Keratinocyte (primary cell): Measurements from ENCODE around the gene MYO19.

Source experiments
- EZH2 ChIP-seq: IDR thresholded peaks from one replicate; pipeline ENCODE4 v1.6.1; 2012; ENCODE audit warnings: inconsistent platforms, mild to moderate bottlenecking, low read length, moderate library complexity
- TF ChIP-seq, protein P1 (sequence below), 3 experiments: IDR thresholded peaks in 1 of 3; conservative IDR thresholded peaks in 1 of 3; optimal IDR thresholded peaks in 1 of 3; 2 replicates in 2 of 3; 3 replicates in 1 of 3; pipeline versions ENCODE3 to v1.5.1; 2011; ENCODE audit warnings: low read length in 3 of 3, mild to moderate bottlenecking in 3 of 3, moderate library complexity in 2 of 3, control low read depth in 1 of 3, inconsistent platforms in 1 of 3; ENCODE audit not compliant: insufficient read depth in 2 of 3; ENCODE audit errors: extremely low read depth in 1 of 3

DNA sequence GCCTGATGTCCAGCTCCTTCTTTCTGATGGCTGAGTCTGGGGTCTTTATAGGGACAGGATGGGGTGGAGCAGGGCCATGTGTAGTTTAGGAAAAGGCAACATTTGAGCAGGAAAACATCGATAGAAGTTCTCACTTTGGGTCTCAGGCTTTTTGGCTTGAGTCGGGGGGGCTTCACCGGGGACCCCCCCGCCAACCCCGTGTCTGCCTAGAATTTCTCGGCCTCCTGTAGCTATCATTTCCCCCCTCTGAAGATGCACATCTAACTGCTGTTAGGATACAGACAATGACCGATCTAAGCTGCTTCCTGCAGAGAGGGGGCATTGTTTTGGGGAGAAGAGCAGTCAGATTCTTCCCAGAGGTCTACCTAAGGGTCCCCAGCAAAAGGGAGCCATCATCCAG, 64.9 kb downstream of the MYO19 start:
- TF ChIP-seq, protein P1, sequence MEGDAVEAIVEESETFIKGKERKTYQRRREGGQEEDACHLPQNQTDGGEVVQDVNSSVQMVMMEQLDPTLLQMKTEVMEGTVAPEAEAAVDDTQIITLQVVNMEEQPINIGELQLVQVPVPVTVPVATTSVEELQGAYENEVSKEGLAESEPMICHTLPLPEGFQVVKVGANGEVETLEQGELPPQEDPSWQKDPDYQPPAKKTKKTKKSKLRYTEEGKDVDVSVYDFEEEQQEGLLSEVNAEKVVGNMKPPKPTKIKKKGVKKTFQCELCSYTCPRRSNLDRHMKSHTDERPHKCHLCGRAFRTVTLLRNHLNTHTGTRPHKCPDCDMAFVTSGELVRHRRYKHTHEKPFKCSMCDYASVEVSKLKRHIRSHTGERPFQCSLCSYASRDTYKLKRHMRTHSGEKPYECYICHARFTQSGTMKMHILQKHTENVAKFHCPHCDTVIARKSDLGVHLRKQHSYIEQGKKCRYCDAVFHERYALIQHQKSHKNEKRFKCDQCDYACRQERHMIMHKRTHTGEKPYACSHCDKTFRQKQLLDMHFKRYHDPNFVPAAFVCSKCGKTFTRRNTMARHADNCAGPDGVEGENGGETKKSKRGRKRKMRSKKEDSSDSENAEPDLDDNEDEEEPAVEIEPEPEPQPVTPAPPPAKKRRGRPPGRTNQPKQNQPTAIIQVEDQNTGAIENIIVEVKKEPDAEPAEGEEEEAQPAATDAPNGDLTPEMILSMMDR (optimal IDR thresholded peaks at IDR 0.05 in 1 of 3, IDR thresholded peaks at IDR 0.05 in 1 of 3, conservative IDR thresholded peaks at IDR 0.05 in 1 of 3; ENCODE audit: extremely low read depth in 1 of 3, insufficient read depth in 2 of 3, low read length in 3 of 3) = no peak
- no peak for TF ChIP-seq EZH2
